Lower leg skin (tissue), 3 donors: ENCODE measurements around the gene YWHAE.
"Not testable (repeated sequence)": the region's sequence is repeated elsewhere in the genome, so short reads cannot be mapped to it uniquely, and the experiment has no call there.

Source experiments
- POLR2A ChIP-seq, 2 donors: fragments of 450-650 bp; IDR thresholded peaks; one replicate each; pipeline ENCODE4 v1.6.1; 2016 to 2017; ENCODE audit warnings: antibody characterized with exemption in 2 of 2, mild to moderate bottlenecking in 1 of 2, moderate library complexity in 1 of 2
- TF ChIP-seq, protein P1 (sequence below), 3 donors: fragments of 450-650 bp; IDR thresholded peaks; one replicate each; pipeline ENCODE4 v1.5.1; 2016; ENCODE audit warnings: antibody characterized with exemption in 3 of 3, mild to moderate bottlenecking in 3 of 3, moderate library complexity in 2 of 3

- not testable (repeated sequence) for TF ChIP-seq POLR2A (IDR thresholded peaks at IDR 0.05)
- TF ChIP-seq, protein P1, sequence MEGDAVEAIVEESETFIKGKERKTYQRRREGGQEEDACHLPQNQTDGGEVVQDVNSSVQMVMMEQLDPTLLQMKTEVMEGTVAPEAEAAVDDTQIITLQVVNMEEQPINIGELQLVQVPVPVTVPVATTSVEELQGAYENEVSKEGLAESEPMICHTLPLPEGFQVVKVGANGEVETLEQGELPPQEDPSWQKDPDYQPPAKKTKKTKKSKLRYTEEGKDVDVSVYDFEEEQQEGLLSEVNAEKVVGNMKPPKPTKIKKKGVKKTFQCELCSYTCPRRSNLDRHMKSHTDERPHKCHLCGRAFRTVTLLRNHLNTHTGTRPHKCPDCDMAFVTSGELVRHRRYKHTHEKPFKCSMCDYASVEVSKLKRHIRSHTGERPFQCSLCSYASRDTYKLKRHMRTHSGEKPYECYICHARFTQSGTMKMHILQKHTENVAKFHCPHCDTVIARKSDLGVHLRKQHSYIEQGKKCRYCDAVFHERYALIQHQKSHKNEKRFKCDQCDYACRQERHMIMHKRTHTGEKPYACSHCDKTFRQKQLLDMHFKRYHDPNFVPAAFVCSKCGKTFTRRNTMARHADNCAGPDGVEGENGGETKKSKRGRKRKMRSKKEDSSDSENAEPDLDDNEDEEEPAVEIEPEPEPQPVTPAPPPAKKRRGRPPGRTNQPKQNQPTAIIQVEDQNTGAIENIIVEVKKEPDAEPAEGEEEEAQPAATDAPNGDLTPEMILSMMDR (IDR thresholded peaks at IDR 0.05) = not testable (repeated sequence)
Observed at GRCh38 chr17:1352530-1352929, 47.5 kb downstream of the YWHAE start.
